WERI-Rb-1 (cell line): ENCODE data around the gene PHLDB2.

Experiments used
- DNase-seq: peaks from one replicate; pipeline ENCODE4 v3.0.0-alpha.2; 2020
- H3K27ac ChIP-seq: fragments of 250-450 bp; sonication (Bioruptor Pico); 2 replicates; pipeline ENCODE4 v1.5.1; 2020; ENCODE audit warnings: mild to moderate bottlenecking, moderate library complexity
- H3K27me3 ChIP-seq: fragments of 250-450 bp; sonication (Bioruptor Pico); 2 replicates; pipeline ENCODE4 v1.5.1; 2021; ENCODE audit warnings: mild to moderate bottlenecking, low read depth, moderate library complexity; ENCODE audit not compliant: insufficient read depth, severe bottlenecking
- H3K36me3 ChIP-seq: fragments of 250-450 bp; sonication (Bioruptor Pico); 2 replicates; pipeline ENCODE4 v1.5.1; 2020; ENCODE audit warnings: mild to moderate bottlenecking, moderate library complexity
- H3K4me3 ChIP-seq: 2 replicates; pipeline ENCODE4 v1.5.1; 2011; ENCODE audit warnings: low read depth, mild to moderate bottlenecking, control low read depth, low read length
- H3K9me3 ChIP-seq: fragments of 250-450 bp; sonication (Bioruptor Pico); 2 replicates; pipeline ENCODE4 v1.5.1; 2021; ENCODE audit warnings: mild to moderate bottlenecking, moderate library complexity; ENCODE audit not compliant: severe bottlenecking
- CTCF ChIP-seq: IDR thresholded peaks from 2 replicates; pipeline ENCODE4 v1.5.1; 2011; ENCODE audit warnings: low read depth, mild to moderate bottlenecking, control low read depth, inconsistent platforms, low read length

The PHLDB2 gene

GRCh38 chr3:111919370-111920065 is 60.5 kb downstream of the PHLDB2 start:
- H3K36me3 ChIP-seq, result no peaks in the 10 kb centered on the region; the same call in 1 of the 2 replicates
- no peak overlapping the region for H3K27ac ChIP-seq
- H3K27me3 ChIP-seq, result no peaks in the 10 kb centered on the region
- no peak for TF ChIP-seq CTCF
- no peaks in the 10 kb centered on the region for H3K9me3 ChIP-seq
- DNase-seq, result no peak
- H3K4me3 ChIP-seq, result no peak overlapping the region

- Histone ChIP-seq H3K36me3 (no peaks in the 10 kb centered on the region; the same call in 1 of the 2 replicates), H3K27me3 (no peaks in the 10 kb centered on the region), H3K4me3 (no peak overlapping the region), H3K27ac (no peak overlapping the region), H3K9me3 (no peaks in the 10 kb centered on the region)
- DNase-seq, result no peak
- no peak for TF ChIP-seq CTCF
Measured at GRCh38 chr3:111921181-111921580, 62.1 kb downstream of the PHLDB2 start.

GRCh38 chr3:111923095-111923771 is 64.2 kb downstream of the PHLDB2 start:
- no peaks in the 10 kb centered on the region for H3K27me3 ChIP-seq
- no peak overlapping the region for H3K27ac ChIP-seq
- H3K4me3 ChIP-seq, result no peak overlapping the region
- no peak for DNase-seq
- TF ChIP-seq CTCF, result no peak
- no peaks in the 10 kb centered on the region for H3K9me3 ChIP-seq
- H3K36me3 ChIP-seq, result no peaks in the 10 kb centered on the region; the same call in 1 of the 2 replicates

- no peak for TF ChIP-seq CTCF
- no peak for DNase-seq
- Histone ChIP-seq H3K36me3 (no peaks in the 10 kb centered on the region; the same call in 1 of the 2 replicates), H3K4me3 (no peak overlapping the region), H3K9me3 (no peaks in the 10 kb centered on the region), H3K27me3 (no peaks in the 10 kb centered on the region), H3K27ac (no peak overlapping the region)
Measured at GRCh38 chr3:111923806-111924205, 64.7 kb downstream of the PHLDB2 start.

- Histone ChIP-seq H3K4me3 (no peak overlapping the region), H3K27me3 (no peaks in the 10 kb centered on the region), H3K27ac (no peak overlapping the region), H3K9me3 (no peaks in the 10 kb centered on the region), H3K36me3 (no peaks in the 10 kb centered on the region; the same call in 1 of the 2 replicates)
- TF ChIP-seq CTCF, result no peak
- no peak for DNase-seq
Measured at GRCh38 chr3:111924283-111924682, 65.2 kb downstream of the PHLDB2 start.
